NCI-H128 (cell line): ENCODE results near the gene CLK3.
"Not testable (repeated sequence)": the region's sequence is repeated elsewhere in the genome, so short reads cannot be mapped to it uniquely, and the experiment has no call there.

ENCODE experiments used
- DNase-seq: peaks from one replicate; lab custom pipeline; 2025; ENCODE audit not compliant: unreplicated experiment; lab: John Stamatoyannopoulos, UW

CLK3 gene

DNA sequence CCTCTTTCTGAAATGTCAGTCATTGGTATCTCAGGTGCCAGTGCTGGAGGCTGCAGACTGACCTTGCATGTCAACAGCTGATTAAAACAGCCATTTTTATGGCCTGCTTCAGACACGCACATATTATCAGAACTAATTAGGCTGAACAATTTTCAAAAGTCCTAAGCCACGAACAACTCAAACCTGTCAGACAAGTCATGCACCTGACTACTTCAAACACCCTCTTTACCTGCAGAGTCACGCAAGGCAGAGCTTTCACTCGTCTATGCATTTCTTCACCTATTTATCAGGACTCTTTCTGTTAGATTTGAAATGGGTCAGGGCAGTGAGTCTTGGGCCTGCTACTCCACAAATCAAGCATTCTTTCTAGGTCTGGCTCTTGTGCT is 26.7 kb downstream of the CLK3 start:
- DNase-seq, result no peak

DNA sequence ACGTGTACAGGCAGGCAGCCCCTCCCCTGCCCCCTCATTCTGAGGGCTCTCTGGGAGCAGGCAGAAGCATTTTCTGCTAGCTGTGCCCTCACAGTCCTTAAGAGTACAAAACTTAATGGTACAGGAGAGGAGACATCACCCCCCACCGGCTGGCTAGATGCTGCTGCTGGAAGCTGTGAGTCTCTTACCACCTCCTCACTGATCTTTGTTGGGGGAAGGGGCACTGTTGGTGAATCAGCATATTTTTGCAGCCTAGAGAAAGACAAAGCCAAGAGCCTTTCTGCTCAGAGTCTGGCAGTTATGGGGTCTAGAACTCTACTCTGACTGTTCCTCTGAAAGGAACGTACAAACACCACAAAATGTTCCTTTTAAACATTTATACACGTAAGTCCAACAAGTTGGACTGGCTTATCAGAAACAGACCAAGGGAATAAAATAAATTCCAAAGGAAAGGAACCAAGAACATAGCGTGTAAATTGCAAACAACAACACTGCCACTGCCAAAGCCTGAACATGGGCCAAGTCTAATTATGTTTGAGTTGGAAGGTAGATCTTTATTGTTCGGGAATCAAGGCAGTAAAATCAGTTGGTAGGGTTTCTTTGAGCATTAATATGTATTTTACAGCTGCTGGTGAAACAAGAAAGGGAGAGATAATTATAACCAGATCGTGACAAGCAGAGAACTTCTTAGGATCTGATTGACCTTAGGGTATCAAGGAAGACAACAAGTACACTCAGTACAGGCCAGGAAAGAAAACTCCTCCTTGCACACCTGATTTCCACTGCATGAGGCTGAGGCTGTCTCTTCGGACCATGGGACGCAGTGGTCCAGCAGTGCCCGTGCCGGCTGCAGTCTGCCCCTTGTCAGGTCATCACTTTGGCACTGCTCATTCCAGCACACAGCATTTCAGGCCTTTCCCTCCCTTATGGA is 27.4 kb downstream of the CLK3 start:
- DNase-seq, result no peak

DNA sequence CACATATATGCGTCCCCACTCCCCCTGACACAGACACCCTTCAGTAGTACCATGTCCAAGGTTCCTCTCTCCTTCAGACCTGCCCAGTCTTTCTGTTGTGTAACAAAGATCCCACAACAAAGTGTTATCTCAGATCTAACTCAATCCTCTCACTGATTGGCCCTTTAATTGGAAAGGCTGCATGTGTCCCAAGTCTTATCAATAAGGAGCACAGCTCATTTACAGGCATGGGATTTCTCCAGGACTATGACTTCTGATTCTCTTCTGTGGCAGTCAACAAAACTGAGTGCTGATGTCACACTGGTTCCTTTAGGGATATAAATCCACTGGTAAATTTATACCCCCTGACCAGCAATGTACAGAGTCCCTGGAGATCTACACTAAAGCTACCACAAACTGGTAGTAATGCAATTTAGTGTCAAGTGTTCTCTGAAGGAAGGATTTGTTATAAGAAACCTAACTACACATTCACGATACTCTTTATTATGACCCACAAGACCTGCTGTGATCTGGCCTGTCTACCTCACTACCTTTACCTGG is 28.1 kb downstream of the CLK3 start:
- no peak for DNase-seq

DNA sequence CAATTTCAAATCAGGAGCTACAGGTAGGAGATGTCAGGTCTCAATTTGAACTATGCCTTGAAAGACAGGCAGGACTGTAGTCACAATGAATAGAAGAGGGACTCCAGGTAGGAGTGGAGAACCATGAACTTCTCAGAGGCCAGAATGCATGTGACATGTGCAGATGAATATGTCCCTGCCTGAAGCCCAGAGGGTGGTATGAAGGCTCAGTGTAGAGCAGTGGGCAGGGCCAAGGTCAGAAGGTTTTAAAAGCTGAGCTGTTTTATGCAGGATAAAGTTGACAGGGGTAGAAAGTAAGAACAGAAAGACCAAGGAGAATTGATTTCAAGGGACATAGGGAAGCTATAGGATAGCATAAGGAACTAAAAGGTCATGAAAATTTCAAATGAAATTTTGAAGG is 30.8 kb downstream of the CLK3 start:
- DNase-seq, result no peak

DNA sequence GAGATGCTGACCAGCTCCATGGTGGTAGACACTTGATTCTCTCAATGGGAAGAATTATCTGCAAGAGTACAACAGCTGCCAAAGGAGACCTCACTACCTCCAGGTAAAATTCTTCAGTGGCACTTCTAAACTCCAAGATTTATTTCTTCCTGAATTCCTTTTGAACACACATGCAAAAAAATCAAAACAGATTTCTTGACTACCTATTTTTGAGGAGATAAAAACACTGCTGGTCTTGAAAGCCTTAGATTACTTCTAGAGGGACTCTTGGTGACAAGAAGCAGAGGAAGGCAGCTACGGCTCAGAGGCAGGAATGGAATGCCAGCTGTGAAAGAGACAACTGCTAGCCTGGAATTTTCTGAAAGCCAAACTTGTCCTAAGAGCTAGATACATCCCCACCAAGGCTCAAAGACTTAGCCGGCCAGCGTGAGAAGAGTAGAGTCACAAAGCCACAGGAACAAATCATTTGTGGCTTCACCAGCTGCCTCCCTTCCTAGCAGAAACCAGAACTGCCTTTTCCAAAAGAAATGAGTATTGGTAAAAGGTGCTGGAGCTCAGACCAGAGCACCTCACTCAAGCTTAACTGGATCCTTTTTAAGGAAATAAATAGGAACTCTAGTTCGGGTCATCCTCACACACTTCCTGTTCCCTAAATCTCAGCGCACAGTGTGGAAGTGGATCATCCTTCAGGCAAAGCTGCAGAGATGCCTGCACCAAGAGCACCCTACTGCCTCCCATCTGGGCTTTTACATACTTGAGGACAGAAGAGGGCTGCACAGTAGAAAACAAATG is 32.6 kb downstream of the CLK3 start:
- no peak for DNase-seq

GRCh38 chr15:74651242-74651741 is 35.7 kb downstream of the CLK3 start:
- no peak for DNase-seq

GRCh38 chr15:74653426-74654102 is 37.9 kb downstream of the CLK3 start:
- no peak for DNase-seq

GRCh38 chr15:74655424-74655823 is 39.8 kb downstream of the CLK3 start:
- no peak for DNase-seq

DNA sequence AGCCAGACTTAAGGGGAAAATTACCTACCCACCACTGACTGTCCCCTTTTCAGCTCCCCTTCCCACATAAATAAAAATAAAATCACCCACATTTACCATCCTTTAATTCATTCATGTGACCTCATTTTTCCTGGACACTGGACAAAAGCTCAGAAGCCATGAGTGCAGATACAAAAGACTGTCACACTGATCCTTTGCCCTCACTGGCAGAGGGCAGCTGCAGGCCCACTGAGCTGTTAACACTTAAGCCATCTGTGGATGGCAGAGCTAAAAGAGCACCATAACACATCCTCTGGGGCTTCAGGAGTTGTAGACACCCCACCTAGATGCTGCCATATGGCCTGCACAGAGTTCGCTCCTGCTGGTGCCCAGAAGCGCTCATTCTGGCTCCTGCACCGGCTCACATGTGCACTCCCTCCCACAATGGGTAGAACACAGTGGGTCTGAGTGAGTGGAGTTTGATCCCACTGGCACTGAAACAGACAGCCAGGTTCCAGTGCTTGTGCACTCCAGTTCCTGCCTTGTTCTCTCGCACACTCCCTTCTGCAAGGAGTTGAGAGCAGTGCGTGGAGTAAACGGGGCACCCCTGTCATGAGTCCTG is 41.4 kb downstream of the CLK3 start:
- no peak for DNase-seq

- DNase-seq, result no peak
Measured at GRCh38 chr15:74657846-74658245, 42.2 kb downstream of the CLK3 start.

GRCh38 chr15:74661280-74661679 is 45.6 kb downstream of the CLK3 start:
- not testable (repeated sequence) for DNase-seq

GRCh38 chr15:74662064-74662860 is 46.6 kb downstream of the CLK3 start:
- DNase-seq, result no peak

- DNase-seq, result no peak
Measured at GRCh38 chr15:74663303-74664027, 47.8 kb downstream of the CLK3 start.

DNA sequence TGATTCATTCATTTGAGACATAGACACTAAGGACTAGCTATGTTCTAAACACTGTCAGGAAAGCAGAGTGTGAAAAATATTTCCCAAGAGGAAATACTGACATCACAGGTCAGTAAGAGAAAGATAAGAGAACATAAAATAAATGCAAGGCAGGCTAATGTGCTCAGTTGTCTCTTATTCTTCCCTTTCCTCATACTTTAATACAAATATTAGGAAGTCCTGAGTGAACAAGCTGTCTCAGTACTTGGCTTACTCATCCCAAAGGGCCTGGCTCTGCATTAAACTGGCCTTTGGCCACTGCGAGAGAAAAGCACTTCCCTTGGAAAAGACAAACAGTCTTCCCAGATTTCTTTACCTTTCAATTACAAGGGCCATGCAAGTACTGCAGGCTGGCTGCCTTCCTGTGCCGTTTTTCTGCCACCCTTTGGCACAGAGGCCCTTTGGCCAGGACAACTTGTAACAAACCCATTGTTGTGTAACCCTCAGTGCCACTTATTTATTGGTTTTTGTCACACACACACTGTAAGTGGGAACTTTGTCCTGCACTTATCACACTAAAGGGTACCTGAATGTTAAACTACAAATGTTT is 48.5 kb downstream of the CLK3 start:
- no peak for DNase-seq

- DNase-seq, result no peak
Measured at GRCh38 chr15:74664670-74665069, 49.0 kb downstream of the CLK3 start.

- no peak for DNase-seq
Measured at GRCh38 chr15:74667975-74668374, 52.3 kb downstream of the CLK3 start.

DNA sequence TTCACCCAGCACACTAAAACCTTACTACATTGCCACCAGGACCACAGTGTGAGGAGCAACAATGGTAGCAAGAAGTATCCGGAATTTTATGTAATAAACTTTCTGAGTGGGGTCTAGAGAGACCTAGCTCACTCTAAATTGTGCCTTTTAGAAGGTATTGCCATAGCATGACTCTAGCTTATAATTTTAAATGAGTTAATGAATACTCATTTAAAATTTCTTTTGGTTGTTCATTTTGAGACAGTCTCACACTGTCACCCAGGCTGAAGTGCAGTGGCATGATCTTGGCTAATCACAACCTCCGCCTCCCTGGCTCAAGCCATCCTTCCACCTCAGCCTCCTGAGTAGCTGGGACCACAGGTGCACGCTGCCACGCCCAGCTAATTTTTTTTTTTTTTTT is 54.0 kb downstream of the CLK3 start:
- DNase-seq, result no peak

DNA sequence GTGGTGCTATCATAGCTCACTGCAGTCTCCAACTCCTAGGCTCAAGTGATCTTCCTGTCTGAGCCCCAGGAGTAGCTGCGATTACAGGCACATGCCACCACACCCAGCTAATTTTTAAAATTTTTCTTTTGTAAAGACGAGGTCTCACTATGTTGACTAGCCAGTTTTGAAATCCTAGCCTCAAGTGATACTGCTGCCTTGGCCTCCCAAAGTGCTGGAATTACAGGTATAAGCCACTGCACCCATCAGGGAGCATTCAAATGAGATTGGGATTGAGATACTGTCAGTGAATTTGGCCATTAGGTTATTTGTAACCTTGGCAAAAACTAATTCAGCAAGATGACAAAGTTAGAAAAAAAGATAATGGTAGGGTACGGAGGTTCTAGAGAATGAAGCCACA is 58.5 kb downstream of the CLK3 start:
- no peak for DNase-seq

- no peak for DNase-seq
Measured at GRCh38 chr15:74676801-74677200, 61.2 kb downstream of the CLK3 start.
